Gastrocnemius medialis (tissue), 4 donors: Measurements from ENCODE around the gene CD248.

ENCODE experiments used
- CTCF ChIP-seq, 5 experiments: fragments of 450-650 bp in 3 of 5; fragments of 200-600 bp in 2 of 5; sonication (generic) in 2 of 5; IDR thresholded peaks in 4 of 5; conservative IDR thresholded peaks in 1 of 5; 1 replicate in 4 of 5; 2 replicates in 1 of 5; pipeline ENCODE4 v1.5.1; 2016 to 2019; ENCODE audit warnings: antibody characterized with exemption in 5 of 5, mild to moderate bottlenecking in 3 of 5, moderate library complexity in 3 of 5
- POLR2A ChIP-seq, 2 donors: fragments of 450-650 bp; IDR thresholded peaks; one replicate each; pipeline ENCODE4 v1.6.1; 2017; ENCODE audit warnings: antibody characterized with exemption in 2 of 2, mild to moderate bottlenecking in 2 of 2, moderate library complexity in 2 of 2

GRCh38 chr11:66292543-66293332, 24.1 kb downstream of the CD248 start:
- TF ChIP-seq CTCF (IDR thresholded peaks at IDR 0.05 in 4 of 5, conservative IDR thresholded peaks at IDR 0.05 in 1 of 5), result no peak
- TF ChIP-seq POLR2A (IDR thresholded peaks at IDR 0.05), result no peak
